ENCODE data around the gene RSAD1. TPM values are rescaled to one million over a fixed set of nuclear protein-coding genes. Genes with fewer than 3 reads are reported as not detected.
"Not testable (repeated sequence)": the region's sequence is repeated elsewhere in the genome, so short reads cannot be mapped to it uniquely, and the experiment has no call there.

RSAD1 gene
- total RNA-seq, 1 experiment from 2014 or later = 30.4 TPM

GRCh38 chr17:50471009-50471905 is 7.4 kb upstream of the RSAD1 start:
- no peak for DNase-seq (ENCODE audit: low read depth)

DNA sequence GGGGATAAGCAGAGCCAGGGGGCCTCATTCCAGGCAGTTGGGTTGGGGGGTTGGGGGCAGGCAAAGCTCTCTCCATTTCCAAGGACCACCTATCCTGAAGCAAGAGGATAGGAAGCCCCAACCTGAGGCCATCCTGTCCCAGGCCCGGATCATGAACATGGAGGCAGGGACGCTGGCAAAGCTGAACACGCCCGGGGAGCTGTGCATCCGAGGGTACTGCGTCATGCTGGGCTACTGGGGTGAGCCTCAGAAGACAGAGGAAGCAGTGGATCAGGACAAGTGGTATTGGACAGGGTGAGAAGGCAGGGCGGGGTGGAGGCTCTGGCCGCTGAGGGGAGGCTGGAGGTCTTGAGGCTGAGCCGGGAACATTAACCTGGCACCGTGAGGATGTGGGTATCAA is 6.4 kb upstream of the RSAD1 start:
- DNase-seq (ENCODE audit: low read depth) = no peak

GRCh38 chr17:50472761-50473161 is 5.9 kb upstream of the RSAD1 start:
- peak; percentile 49 for DNase-seq (ENCODE audit: low read depth)

GRCh38 chr17:50473901-50474300 is 4.8 kb upstream of the RSAD1 start:
- DNase-seq (ENCODE audit: low read depth) = no peak

- no peak for DNase-seq (ENCODE audit: low read depth)
Observed at GRCh38 chr17:50474523-50474922, 4.1 kb upstream of the RSAD1 start.

- no peak for DNase-seq (ENCODE audit: low read depth)
Observed at GRCh38 chr17:50475362-50475761, 3.3 kb upstream of the RSAD1 start.

GRCh38 chr17:50475775-50476544 is 2.7 kb upstream of the RSAD1 start:
- not testable (repeated sequence) for DNase-seq (ENCODE audit: low read depth)

DNA sequence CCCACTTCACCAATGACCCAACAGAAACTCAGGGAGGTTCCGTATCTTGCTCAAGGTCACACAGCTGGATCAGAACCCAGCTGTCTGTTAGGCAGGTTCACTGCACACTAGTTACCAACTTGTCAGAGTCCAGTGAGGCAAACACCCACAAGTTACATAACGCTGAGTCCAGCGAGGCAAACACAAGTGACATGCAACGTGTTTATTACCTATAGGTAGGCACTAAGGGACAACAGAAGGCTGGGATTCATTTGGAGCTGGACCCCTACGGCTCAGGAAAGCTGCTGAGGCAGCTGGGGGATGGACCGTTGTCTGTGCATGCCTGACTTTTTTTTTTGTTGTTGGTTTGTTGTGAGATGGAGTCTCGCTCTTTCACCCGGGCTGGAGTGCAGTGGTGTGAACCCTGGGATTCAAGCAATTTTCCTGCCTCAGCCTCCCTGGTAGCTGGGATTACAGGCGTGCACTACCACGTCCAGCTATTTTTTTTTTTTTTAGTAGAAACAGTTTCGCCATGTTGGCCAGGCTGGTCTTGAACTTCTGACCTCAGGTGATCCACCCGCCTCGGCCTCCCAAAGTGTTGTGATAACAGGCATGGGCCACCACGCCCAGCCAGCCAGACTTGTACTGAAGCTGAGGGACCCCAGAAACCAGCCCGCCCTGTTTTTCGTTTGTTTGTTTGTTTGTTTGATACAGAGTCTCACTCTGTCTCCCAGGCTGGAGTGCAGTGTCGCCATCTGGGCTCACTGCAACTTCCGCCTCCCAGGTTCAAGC is 1.9 kb upstream of the RSAD1 start:
- DNase-seq (ENCODE audit: low read depth) = no peak

GRCh38 chr17:50477976-50478375 is 684 bp upstream of the RSAD1 start:
- DNase-seq (ENCODE audit: low read depth) = no peak

DNA sequence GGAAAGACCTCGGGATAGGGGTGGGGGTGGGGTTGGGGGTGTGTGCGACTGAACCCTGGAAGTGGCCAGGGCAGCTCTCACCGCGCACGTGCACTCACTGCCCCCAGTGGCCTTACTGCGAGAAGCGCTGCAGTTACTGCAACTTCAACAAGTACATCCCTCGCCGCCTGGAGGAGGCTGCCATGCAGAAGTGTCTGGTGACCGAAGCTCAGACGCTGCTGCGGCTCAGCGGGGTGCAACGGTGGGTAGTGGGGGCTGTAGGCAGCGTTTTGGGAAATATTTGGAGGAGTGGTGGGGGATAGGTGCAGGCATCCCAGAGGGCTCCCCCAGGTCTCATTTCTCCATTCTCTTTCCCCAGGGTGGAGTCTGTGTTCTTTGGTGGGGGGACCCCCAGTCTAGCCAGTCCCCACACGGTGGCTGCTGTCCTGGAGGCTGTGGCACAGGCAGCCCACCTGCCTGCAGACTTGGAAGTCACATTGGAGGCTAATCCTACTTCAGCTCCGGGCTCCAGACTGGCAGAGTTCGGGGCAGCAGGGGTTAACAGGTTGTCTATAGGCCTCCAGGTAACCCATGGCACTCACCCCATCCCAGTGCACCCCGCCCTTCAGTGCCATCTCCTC is 972 bp downstream of the RSAD1 start:
- DNase-seq (ENCODE audit: low read depth) = peak; percentile 77

DNA sequence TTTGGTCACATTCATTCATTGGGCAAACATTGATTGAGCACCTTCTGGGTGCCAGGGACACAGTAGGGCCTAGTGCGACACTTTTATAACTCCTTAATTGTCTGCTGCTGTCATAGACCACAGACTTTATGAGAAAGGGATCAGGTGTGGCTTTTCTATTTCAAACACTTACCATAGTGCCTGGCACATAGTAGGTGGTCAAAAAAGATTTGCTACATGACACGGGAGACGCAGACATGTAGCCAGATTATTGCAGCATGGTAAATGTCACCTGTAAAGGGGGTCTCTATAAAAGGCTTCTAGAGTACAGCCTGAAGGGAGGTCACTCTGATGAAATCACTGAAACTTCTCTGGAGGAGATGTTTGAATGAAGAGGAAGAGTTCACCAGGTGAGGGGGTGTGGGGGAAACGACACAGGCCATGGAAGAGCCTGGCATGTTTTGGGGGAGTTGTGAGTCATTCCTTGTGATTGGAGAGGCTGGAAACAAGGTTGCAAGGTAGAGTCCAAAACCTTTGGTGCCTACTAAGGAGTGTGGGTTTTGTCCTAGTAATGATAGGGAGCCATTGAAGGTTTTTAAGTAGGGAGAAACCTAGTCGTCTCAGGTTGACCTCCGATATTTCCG is 1.6 kb downstream of the RSAD1 start:
- DNase-seq (ENCODE audit: low read depth) = no peak

DNA sequence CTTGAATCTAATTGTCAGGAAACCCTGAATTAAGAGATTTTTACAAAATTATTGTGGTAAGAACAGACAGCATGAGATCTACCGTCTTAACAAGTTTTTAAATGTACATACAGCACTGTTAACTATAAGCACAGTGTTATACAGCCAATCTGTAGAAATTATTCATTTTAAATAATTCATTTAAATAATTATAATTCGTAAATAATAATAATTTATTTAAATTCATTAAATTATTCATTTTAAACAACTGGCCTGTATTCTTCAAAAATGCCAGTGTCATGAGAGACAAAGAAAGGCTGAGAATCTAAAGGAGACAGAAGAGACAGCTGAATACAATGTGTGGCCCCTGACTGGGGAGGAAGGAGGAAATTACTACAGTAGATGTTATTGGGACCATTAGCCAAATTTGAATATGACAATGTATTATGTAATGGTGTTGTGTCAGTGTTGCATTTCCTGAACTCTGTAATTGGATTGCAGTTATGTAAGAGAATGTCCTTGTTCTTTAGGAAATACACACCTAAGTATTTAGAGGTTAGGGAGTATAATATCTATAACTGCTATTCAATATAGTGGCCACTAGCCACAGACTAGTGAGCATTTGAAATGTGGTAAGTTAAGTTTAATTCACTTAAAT is 2.3 kb downstream of the RSAD1 start:
- no peak for DNase-seq (ENCODE audit: low read depth)

- no peak for DNase-seq (ENCODE audit: low read depth)
Observed at GRCh38 chr17:50481648-50482047, 3.0 kb downstream of the RSAD1 start.

DNA sequence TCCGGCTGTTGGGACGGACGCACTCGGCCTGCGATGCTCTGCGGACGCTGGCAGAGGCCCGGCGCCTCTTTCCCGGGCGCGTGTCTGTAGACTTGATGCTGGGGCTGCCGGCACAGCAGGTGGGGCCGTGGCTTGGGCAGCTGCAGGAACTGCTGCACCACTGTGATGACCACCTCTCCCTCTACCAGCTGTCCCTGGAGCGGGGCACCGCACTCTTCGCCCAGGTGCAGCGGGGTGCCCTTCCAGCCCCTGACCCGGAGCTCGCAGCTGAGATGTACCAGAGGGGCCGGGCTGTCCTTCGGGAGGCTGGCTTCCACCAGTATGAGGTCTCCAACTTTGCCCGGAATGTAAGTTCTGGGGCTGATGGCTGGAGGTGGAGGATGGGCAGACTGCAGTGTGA is 3.5 kb downstream of the RSAD1 start:
- DNase-seq (ENCODE audit: low read depth) = no peak

GRCh38 chr17:50482516-50482915 is 3.9 kb downstream of the RSAD1 start:
- peak; percentile 91 for DNase-seq (ENCODE audit: low read depth)

DNA sequence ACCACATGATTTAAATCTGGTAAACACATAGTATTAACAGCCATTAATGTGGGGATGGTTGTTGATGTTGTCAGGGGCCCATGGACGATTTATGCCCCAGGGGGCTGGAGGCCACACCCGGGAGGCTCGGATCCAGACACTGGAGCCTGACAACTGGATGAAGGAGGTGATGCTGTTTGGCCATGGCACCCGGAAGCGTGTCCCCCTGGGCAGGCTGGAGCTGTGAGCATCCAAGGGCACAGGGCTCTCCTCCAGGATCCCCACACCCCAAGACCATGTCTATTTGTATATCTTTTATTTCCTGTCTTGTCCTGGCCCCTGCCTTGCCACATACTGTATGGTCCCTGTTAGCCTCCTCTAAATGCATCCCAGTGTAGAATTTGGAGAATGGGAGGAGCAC is 4.6 kb downstream of the RSAD1 start:
- DNase-seq (ENCODE audit: low read depth) = no peak

DNA sequence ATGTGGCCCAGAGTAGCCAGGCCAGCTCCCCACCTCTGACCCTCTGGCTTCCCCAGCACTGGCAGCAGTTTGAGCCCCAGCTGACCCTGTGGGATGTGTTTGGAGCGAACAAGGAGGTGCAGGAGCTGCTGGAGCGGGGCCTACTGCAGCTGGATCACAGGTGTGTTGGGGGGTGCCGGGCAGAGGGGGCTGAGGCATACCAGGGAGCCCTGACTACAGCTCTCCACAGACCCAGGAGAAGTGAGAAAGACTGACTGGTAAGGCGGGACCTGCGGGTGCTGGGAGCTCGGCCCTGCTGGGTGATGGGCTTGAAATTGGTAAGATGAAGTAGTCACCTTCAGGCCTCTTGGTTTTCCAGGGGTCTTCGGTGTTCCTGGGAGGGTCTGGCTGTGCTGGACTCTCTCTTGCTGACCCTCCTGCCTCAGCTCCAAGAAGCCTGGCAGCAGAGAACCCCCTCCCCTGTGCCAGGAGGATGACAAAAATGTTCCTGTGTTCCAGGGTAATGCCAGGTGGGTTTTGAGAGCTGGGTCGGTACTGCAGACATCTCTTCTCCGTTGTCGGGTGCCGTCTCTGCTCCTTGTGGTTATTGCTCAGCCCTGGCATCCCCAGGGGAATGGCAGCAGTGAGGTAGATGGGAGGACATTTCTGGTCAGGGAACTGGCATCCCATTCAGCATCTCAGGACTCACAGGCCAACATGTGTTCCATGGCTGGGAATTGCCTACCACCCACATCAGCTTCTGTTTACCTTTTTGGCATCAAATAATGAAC is 5.9 kb downstream of the RSAD1 start:
- no peak for DNase-seq (ENCODE audit: low read depth)

DNA sequence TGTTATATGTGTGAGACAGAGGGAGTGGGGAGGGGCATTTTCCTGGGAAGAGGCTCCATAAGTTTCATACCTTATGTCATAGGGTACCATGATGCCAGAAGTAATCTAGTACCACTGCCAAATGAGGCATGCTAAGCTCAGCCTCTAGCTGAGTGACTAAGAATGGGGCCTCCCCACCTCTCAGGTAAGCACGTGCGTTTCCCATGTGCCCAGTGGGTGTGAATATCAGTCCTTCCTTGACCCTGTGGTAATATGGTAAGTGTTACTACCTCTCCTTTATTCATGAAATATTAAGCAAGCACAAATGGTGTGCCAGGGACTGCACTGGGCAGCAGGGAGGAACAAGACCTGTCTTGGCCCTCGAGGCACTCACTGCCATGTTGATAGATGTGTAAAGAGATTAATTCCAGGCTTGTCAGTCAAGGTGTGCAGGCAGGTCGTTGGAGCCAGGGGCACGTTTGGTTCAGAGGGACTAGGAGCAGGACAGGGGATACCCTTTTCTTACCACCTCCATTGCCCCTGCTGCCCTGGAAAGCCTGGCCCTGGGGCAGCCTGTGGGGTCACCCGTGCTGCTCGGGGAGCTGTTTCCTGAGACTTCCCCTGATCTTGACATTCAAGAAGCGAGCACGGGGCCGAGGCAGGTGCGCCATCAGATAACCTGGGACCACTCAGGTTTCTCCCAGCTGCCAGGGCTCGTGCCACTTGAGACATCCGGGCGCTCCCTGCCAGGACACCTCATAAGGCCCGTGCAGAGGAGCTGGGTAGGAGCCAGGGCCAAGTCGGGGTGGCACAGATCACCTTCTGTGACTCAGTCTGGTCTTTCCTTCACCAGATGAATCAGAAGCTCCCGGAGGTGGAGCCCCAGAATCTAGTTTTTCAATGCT is 8.8 kb downstream of the RSAD1 start:
- peak; percentile 79 for DNase-seq (ENCODE audit: low read depth)

DNA sequence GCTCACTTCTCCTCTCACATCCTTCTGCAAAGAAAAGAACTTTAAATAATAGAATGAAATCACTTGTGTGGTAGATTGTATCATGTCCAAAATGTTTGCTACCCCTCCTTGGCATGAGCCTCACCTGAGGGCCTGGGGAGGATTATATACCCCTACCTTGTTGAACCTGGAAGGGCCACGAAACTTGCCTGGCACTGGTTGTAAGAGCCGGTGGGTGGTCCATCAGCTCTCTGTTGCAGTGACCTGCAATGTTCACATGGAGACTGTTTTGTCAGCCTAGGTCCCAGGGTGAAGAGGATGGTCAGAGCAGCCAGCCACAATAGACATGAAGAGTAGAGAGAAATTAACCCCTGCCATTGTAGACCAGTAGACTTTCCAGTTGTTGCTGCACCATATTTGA is 10.2 kb downstream of the RSAD1 start:
- DNase-seq (ENCODE audit: low read depth) = no peak

Measured in HT1080 (cell line).